Measurements from ENCODE around the gene SEZ6L2.

DNA sequence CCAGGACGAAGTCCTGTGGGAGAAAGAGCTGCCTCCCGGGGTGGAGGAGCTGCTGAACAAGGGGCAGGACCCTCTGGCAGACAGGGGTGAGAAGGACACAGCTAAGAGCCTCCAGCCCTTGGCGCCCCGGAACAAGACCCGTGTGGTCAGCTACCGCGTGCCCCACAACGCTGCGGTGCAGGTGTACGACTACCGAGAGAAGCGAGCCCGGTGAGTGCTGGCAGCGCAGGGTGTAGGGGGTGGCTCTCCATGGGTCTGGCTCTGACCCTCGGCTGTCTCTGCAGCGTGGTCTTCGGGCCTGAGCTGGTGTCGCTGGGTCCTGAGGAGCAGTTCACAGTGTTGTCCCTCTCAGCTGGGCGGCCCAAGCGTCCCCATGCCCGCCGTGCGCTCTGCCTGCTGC is 57.7 kb downstream of the SEZ6L2 start:
- TF ChIP-seq, protein P1, sequence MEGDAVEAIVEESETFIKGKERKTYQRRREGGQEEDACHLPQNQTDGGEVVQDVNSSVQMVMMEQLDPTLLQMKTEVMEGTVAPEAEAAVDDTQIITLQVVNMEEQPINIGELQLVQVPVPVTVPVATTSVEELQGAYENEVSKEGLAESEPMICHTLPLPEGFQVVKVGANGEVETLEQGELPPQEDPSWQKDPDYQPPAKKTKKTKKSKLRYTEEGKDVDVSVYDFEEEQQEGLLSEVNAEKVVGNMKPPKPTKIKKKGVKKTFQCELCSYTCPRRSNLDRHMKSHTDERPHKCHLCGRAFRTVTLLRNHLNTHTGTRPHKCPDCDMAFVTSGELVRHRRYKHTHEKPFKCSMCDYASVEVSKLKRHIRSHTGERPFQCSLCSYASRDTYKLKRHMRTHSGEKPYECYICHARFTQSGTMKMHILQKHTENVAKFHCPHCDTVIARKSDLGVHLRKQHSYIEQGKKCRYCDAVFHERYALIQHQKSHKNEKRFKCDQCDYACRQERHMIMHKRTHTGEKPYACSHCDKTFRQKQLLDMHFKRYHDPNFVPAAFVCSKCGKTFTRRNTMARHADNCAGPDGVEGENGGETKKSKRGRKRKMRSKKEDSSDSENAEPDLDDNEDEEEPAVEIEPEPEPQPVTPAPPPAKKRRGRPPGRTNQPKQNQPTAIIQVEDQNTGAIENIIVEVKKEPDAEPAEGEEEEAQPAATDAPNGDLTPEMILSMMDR (conservative IDR thresholded peaks at IDR 0.05 in 1 of 2, IDR thresholded peaks at IDR 0.05 in 1 of 2; ENCODE audit: low read depth in 1 of 2, low read length in 2 of 2): no peak
- TF ChIP-seq EZH2 (IDR thresholded peaks at IDR 0.05; ENCODE audit: low read length, missing control alignments): no peak
